ENCODE results near the gene RAP1A. TPM values are rescaled to one million over a fixed set of nuclear protein-coding genes. Genes with fewer than 3 reads are reported as not detected.

Gene RAP1A
- total RNA-seq, 1 donor from 2014 or later: 97.2 TPM

Other genes starting within 250 kb of the RAP1A start
- gene OVGP1, start 192.1 kb upstream of the RAP1A start, total RNA-seq: 0.35 TPM
- gene WDR77, start 170.5 kb upstream of the RAP1A start, total RNA-seq: 25.4 TPM
- gene ATP5PB, start 170.3 kb upstream of the RAP1A start, total RNA-seq: 680 TPM
- gene C1orf162, start 145.8 kb upstream of the RAP1A start, total RNA-seq: 5.6 TPM
- gene ADORA3, start 116.2 kb upstream of the RAP1A start, total RNA-seq: 3.3 TPM
- gene TMIGD3, start 116.2 kb upstream of the RAP1A start, total RNA-seq: 0.89 TPM
- gene INKA2, start 119.6 kb downstream of the RAP1A start, total RNA-seq: 28.4 TPM
- 5.8 TPM for gene DDX20, start 136.1 kb downstream of the RAP1A start, total RNA-seq

Data from Right ventricle myocardium superior (tissue), 1 donor.